Caco-2 (cell line): ENCODE results near the gene PALS1. TPM values are rescaled to one million over a fixed set of nuclear protein-coding genes. Genes with fewer than 3 reads are reported as not detected.

Source experiments
- BruUV-seq: library from RNA; stranded (reverse); fragments of 400-500 nt; replicated peaks from 2 replicates; lab custom pipeline; 2021; lab: Mats Ljungman, UMichigan
- CTCF ChIA-PET: fragments of 300-600 bp; sonication (Branson Sonifier 250); formaldehyde crosslinking; loops from one replicate; lab custom pipeline; 2022; ENCODE audit warnings: antibody characterized with exemption; lab: Charles Lee
- POLR2A ChIA-PET: fragments of 300-600 bp; sonication (Branson Sonifier 250); formaldehyde crosslinking; loops from one replicate; lab custom pipeline; 2022; ENCODE audit warnings: antibody characterized with exemption; lab: Charles Lee
- DNase-seq, 2 experiments: peaks; one replicate each; pipeline versions ENCODE4 v3.0.0 to v3.0.0-alpha.2; 2020 to 2022
- H3K27me3 ChIP-seq: replicated peaks from 2 replicates; pipeline ENCODE4 v1.6.0; 2011; ENCODE audit warnings: low read length; ENCODE audit not compliant: control insufficient read depth, insufficient read depth
- H3K36me3 ChIP-seq: 2 replicates; pipeline ENCODE4 v1.5.1; 2011; ENCODE audit warnings: low read length; ENCODE audit not compliant: control insufficient read depth, insufficient read depth
- H3K4me1 ChIP-seq: fragments of 250-450 bp; sonication (Bioruptor Pico); 2 replicates; pipeline ENCODE4 v1.5.1; 2020; ENCODE audit warnings: mild to moderate bottlenecking
- H3K4me3 ChIP-seq: 2 replicates; pipeline ENCODE4 v1.5.1; 2011; ENCODE audit warnings: low read depth, mild to moderate bottlenecking, control low read depth, low read length
- H3K9me3 ChIP-seq: fragments of 250-450 bp; sonication (Bioruptor Pico); 2 replicates; pipeline ENCODE4 v1.5.1; 2020; ENCODE audit warnings: mild to moderate bottlenecking, moderate library complexity
- H3K27ac Mint-ChIP-seq: one replicate; pipeline ENCODE4 v1.8.0; 2022; ENCODE audit warnings: mixed read lengths; ENCODE audit not compliant: unreplicated experiment
- H3K27me3 Mint-ChIP-seq: one replicate; pipeline ENCODE4 v1.8.0; 2022; ENCODE audit warnings: mixed read lengths; ENCODE audit not compliant: insufficient read depth, unreplicated experiment
- H3K36me3 Mint-ChIP-seq: one replicate; pipeline ENCODE4 v1.8.0; 2022; ENCODE audit warnings: mild to moderate bottlenecking, mixed read lengths; ENCODE audit not compliant: insufficient read depth, unreplicated experiment
- H3K4me1 Mint-ChIP-seq: one replicate; pipeline ENCODE4 v1.8.0; 2022; ENCODE audit warnings: low read depth, mixed read lengths; ENCODE audit not compliant: unreplicated experiment
- H3K4me3 Mint-ChIP-seq: one replicate; pipeline ENCODE4 v1.8.0; 2022; ENCODE audit warnings: mild to moderate bottlenecking, moderate library complexity, mixed read lengths; ENCODE audit not compliant: unreplicated experiment
- H3K9me3 Mint-ChIP-seq: one replicate; pipeline ENCODE4 v1.8.0; 2022; ENCODE audit warnings: mixed read lengths; ENCODE audit not compliant: unreplicated experiment
- intact Hi-C: fragments of 100-400 bp; cut with micrococcal nuclease; formaldehyde crosslinking; loops from one replicate; pipeline ENCODE4 v1.10.0; 2022; ENCODE audit not compliant: unreplicated experiment
- total RNA-seq: library from RNA; stranded (reverse); gene quantifications from 2 replicates; pipeline ENCODE4 v1.2.3, GENCODE V29; 2022
- TF ChIP-seq, protein P1 (sequence below), 2 experiments: fragments of 200-600 bp in 1 of 2; IDR thresholded peaks; 1 replicate in 1 of 2; 2 replicates in 1 of 2; pipeline versions ENCODE4 v1.5.1 to v1.8.0; 2011 to 2022; ENCODE audit warnings: antibody characterized with exemption in 1 of 2, control low read depth in 1 of 2, inconsistent platforms in 1 of 2, low read depth in 1 of 2, low read length in 1 of 2, mild to moderate bottlenecking in 1 of 2, moderate library complexity in 1 of 2; ENCODE audit not compliant: insufficient read depth in 1 of 2, severe bottlenecking in 1 of 2, unreplicated experiment in 1 of 2

Gene PALS1
- total RNA-seq, 1 experiment from 2014 or later, result 47.1 TPM

DNA sequence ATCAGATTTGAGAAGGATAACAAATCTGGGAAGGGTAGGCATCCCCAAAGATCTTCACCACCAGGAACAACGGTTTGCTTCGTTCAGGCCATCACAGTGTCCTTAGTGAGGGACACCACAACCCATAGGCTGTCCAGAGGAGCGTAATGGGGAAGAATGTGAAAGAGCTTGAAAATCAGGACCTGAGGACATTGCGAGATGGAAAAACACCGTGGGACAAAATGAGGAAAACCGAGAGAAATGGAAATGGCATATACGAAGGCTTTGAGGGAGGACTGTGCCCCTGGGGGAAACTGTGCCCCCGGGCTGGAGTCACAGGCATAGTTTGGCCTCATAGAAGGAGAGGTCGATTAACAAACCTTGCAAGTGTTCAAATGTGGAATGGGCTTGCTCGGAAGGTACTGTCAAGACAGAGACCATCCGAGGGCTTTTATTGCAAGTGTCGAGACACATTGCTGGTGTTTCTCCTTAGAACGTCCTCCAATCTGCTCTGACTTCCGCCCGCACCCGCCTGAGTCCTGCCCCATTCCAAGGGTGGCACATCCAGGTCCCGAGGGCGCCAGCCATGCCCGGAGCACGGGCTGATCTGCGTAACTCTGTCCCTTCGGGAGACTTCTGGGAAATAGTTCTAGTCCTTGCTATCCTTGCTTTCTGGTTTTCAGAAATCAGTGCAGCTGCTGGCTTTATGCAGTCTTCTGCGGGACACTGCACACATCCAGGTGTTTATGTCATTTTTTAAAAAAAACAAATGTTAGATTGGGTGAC lies 885 bp upstream of the PALS1 start:
- CTCF ChIA-PET, result interaction anchor here (2.2 kb wide), 1 partner anchor 46 kb away, joined by 10 read pairs; no protein-coding TSS in a partner anchor
- intact Hi-C loops, result no loop called here
- POLR2A ChIA-PET, result interaction anchor here (0.6 to 1.4 kb wide), 4 partner anchors 21 to 1553 kb away, joined by 3 to 6 read pairs (median 3); partner anchors contain the start of gene ZFP36L1

DNA sequence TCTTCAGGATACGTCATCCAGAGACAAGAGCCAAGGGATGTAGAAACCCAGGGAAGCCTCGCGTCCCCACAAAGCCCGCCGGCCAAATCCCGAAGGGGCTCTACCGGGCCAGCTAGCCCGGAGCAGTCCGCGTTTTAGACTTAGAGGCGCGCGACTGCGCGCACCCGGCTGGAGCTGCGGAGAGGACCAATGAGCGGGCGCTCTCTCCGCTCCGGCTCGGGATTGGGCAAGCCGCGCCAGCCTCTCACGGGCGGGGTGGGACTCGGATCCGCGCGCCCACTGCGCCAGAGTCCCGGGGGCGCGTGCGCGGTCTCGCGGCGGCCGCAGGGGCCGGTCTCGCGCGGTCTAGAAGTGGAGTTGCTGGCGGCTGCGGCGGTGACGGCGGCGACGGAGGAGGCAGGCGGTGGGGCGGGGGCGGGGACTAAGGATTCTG lies 241 bp upstream of the PALS1 start:
- Mint-ChIP-seq H3K36me3 (peaks cover 14% of the 10 kb centered on the region), H3K27ac (peak overlapping the region; percentile 72), H3K4me3 (peak overlapping the region; percentile 79), H3K9me3 (no peaks in the 10 kb centered on the region), H3K27me3 (no peaks in the 10 kb centered on the region), H3K4me1 (peaks cover 5% of the 10 kb centered on the region)
- H3K27me3 ChIP-seq, result no peaks in the 10 kb centered on the region
- peaks cover 5% of the 10 kb centered on the region for H3K4me1 ChIP-seq
- no peaks in the 10 kb centered on the region for H3K36me3 ChIP-seq
- DNase-seq, result peak; percentile 97 to 98
- TF ChIP-seq, protein P1, sequence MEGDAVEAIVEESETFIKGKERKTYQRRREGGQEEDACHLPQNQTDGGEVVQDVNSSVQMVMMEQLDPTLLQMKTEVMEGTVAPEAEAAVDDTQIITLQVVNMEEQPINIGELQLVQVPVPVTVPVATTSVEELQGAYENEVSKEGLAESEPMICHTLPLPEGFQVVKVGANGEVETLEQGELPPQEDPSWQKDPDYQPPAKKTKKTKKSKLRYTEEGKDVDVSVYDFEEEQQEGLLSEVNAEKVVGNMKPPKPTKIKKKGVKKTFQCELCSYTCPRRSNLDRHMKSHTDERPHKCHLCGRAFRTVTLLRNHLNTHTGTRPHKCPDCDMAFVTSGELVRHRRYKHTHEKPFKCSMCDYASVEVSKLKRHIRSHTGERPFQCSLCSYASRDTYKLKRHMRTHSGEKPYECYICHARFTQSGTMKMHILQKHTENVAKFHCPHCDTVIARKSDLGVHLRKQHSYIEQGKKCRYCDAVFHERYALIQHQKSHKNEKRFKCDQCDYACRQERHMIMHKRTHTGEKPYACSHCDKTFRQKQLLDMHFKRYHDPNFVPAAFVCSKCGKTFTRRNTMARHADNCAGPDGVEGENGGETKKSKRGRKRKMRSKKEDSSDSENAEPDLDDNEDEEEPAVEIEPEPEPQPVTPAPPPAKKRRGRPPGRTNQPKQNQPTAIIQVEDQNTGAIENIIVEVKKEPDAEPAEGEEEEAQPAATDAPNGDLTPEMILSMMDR (IDR thresholded peaks at IDR 0.05; ENCODE audit: insufficient read depth in 1 of 2, low read depth in 1 of 2, low read length in 1 of 2, severe bottlenecking in 1 of 2, unreplicated experiment in 1 of 2), result no peak
- ChIA-PET CTCF (interaction anchor here (2.2 kb wide), 1 partner anchor 45 kb away, joined by 10 read pairs; no protein-coding TSS in a partner anchor), POLR2A (interaction anchor here (0.6 to 1.4 kb wide), 7 partner anchors 20 to 1552 kb away, joined by 3 to 6 read pairs (median 3); partner anchors contain the start of genes ATP6V1D and ZFP36L1)
- H3K4me3 ChIP-seq, result peak overlapping the region; percentile 62
- no peaks in the 10 kb centered on the region for H3K9me3 ChIP-seq
- no TSS peak for BruUV-seq
- intact Hi-C loops, result loop anchor here (1.0 kb wide), 4 partner anchors 28 to 118 kb away; partner anchors contain the start of gene ATP6V1D

More for the DNA sequence above, 885 bp upstream of the PALS1 start:
- TSS peak; percentile 83 for BruUV-seq
- Mint-ChIP-seq H3K36me3 (peaks cover 14% of the 10 kb centered on the region), H3K27me3 (no peaks in the 10 kb centered on the region), H3K4me3 (peak overlapping the region; percentile 79), H3K27ac (peak overlapping the region; percentile 72), H3K9me3 (no peaks in the 10 kb centered on the region), H3K4me1 (peaks cover 5% of the 10 kb centered on the region)
- TF ChIP-seq, protein P1 (IDR thresholded peaks at IDR 0.05; ENCODE audit: insufficient read depth in 1 of 2, low read depth in 1 of 2, low read length in 1 of 2, severe bottlenecking in 1 of 2, unreplicated experiment in 1 of 2), result no peak
- Histone ChIP-seq H3K4me1 (peaks cover 5% of the 10 kb centered on the region), H3K4me3 (peak overlapping the region; percentile 62), H3K36me3 (no peaks in the 10 kb centered on the region), H3K27me3 (no peaks in the 10 kb centered on the region), H3K9me3 (no peaks in the 10 kb centered on the region)
- peak; percentile 56 to 58 for DNase-seq

DNA sequence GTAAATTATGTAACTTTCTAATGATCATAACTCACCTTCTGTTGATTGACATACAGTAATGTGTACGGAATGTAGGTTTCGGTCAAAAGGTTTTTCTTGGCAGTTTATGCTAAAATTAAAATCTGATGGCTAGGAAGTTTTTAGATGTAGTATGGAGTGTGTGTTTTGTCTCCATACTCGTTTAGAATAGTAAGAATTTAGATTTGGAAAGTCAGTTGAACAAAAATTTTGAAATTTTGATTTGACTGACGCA lies 859 bp downstream of the PALS1 start:
- ChIA-PET POLR2A (interaction anchor here (1.0 kb wide), 1 partner anchor 91 kb away, joined by 3 read pairs; no protein-coding TSS in a partner anchor), CTCF (interaction anchor here (2.2 kb wide), 1 partner anchor 44 kb away, joined by 10 read pairs; no protein-coding TSS in a partner anchor)
- no TSS peak for BruUV-seq
- peak overlapping the region; percentile 62 for H3K4me3 ChIP-seq
- intact Hi-C loops, result no loop called here
- no peaks in the 10 kb centered on the region for H3K9me3 ChIP-seq
- Mint-ChIP-seq H3K9me3 (no peaks in the 10 kb centered on the region), H3K4me3 (peak overlapping the region; percentile 79), H3K4me1 (peaks cover 5% of the 10 kb centered on the region), H3K27me3 (no peaks in the 10 kb centered on the region), H3K36me3 (peaks cover 14% of the 10 kb centered on the region), H3K27ac (peak overlapping the region; percentile 72)
- peaks cover 5% of the 10 kb centered on the region for H3K4me1 ChIP-seq
- TF ChIP-seq, protein P1 (IDR thresholded peaks at IDR 0.05; ENCODE audit: insufficient read depth in 1 of 2, low read depth in 1 of 2, low read length in 1 of 2, severe bottlenecking in 1 of 2, unreplicated experiment in 1 of 2), result no peak
- no peak for DNase-seq
- H3K27me3 ChIP-seq, result no peaks in the 10 kb centered on the region
- H3K36me3 ChIP-seq, result no peaks in the 10 kb centered on the region
